ENCODE data around the gene ARHGEF38.
"Not testable (repeated sequence)": the region's sequence is repeated elsewhere in the genome, so short reads cannot be mapped to it uniquely, and the experiment has no call there.

ARHGEF38 gene

DNA sequence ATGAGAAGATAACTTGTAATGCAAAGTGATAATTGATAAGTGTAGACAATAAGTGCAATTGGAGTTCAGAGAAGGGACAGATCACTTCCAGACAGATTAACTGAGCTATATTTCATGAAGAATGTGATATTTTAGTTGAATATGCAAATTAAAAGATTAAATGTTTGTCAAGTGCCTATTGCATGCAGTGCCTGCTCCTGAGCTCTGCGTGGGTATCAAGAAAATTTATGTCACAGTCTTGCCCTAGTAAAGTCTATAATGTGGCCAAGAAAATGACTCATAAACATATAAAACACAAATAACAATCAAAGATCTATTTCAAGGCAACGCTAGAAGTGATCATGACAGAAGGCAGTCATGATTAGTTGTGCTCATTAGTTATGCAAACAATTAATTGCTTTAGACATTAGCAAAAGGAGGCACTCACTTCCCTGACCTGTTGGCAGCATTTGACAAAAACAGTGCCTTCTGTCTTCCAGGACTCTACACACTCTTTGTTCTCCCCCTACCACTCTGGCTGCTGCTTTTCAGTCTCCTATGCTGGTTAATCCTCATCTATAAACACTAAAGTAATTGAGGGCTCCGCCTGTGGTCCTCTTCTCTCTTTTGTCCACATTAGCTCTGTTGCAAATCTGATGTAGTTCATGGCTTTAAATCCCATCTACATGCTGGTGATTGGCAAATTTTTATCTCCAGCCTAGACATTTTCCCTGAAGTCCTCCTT, 47.7 kb downstream of the ARHGEF38 start:
- no peaks in the 10 kb centered on the region for H3K4me1 ChIP-seq (ENCODE audit: control insufficient read depth, insufficient read depth, low read length)
- no peak overlapping the region for H3K27ac ChIP-seq (ENCODE audit: low read depth, low read length)
- H3K36me3 ChIP-seq (ENCODE audit: control insufficient read depth, insufficient read depth, low read length): no peaks in the 10 kb centered on the region
- no peaks in the 10 kb centered on the region for H3K27me3 ChIP-seq (ENCODE audit: control insufficient read depth, insufficient read depth, low read length)
- no peak overlapping the region for H3K9ac ChIP-seq (ENCODE audit: low read length)
- H3K4me3 ChIP-seq (ENCODE audit: low read length): no peak overlapping the region

GRCh38 chr4:105600951-105601350, 48.5 kb downstream of the ARHGEF38 start:
- Histone ChIP-seq H3K4me1 (ENCODE audit: control insufficient read depth, insufficient read depth, low read length) (no peaks in the 10 kb centered on the region), H3K36me3 (ENCODE audit: control insufficient read depth, insufficient read depth, low read length) (no peaks in the 10 kb centered on the region), H3K27me3 (ENCODE audit: control insufficient read depth, insufficient read depth, low read length) (no peaks in the 10 kb centered on the region), H3K9ac (ENCODE audit: low read length) (no peak overlapping the region), H3K4me3 (ENCODE audit: low read length) (no peak overlapping the region), H3K27ac (ENCODE audit: low read depth, low read length) (no peak overlapping the region)

DNA sequence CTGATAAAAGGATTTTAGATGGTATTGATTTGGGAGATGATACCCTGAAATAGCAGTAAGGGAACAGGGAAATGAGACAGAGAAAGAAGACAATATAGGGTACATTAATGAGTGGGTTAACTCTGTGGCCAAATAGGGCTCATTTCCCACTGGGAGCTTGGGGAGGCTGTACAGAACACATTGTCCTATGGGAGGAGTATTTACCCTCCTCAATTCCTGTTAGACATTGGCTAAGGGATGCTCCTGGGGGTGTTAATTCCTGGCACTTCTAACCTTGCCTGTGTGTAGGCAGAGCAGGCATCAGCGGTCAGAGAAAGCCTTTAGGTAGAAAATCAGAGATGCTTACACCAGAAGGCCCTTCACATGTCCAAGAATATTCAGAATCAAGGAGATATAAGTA, 49.0 kb downstream of the ARHGEF38 start:
- Histone ChIP-seq H3K9ac (ENCODE audit: low read length) (no peak overlapping the region), H3K36me3 (ENCODE audit: control insufficient read depth, insufficient read depth, low read length) (no peaks in the 10 kb centered on the region), H3K4me1 (ENCODE audit: control insufficient read depth, insufficient read depth, low read length) (no peaks in the 10 kb centered on the region), H3K27ac (ENCODE audit: low read depth, low read length) (no peak overlapping the region), H3K27me3 (ENCODE audit: control insufficient read depth, insufficient read depth, low read length) (no peaks in the 10 kb centered on the region), H3K4me3 (ENCODE audit: low read length) (no peak overlapping the region)

DNA sequence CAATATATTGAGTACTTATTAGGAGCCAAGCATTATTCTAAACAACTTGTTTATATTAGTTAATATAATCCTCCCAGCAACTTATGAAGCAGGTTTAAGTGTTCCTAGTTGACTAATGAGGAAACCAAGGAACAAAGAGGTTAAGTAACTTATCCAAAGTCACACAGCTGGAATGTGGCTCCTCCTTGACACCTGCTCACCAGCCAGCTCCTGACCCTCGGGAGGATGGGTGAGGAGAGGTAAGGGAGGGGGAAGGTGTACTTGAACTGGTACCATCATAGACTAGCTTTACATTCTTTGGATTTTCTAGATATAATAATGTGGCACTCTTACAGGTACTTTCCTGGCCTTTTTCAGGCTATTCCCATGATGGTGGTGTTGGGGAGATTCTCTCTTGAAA, 50.7 kb downstream of the ARHGEF38 start:
- H3K4me1 ChIP-seq (ENCODE audit: control insufficient read depth, insufficient read depth, low read length): no peaks in the 10 kb centered on the region
- no peak overlapping the region for H3K9ac ChIP-seq (ENCODE audit: low read length)
- no peak overlapping the region for H3K4me3 ChIP-seq (ENCODE audit: low read length)
- no peaks in the 10 kb centered on the region for H3K36me3 ChIP-seq (ENCODE audit: control insufficient read depth, insufficient read depth, low read length)
- H3K27me3 ChIP-seq (ENCODE audit: control insufficient read depth, insufficient read depth, low read length): no peaks in the 10 kb centered on the region
- no peak overlapping the region for H3K27ac ChIP-seq (ENCODE audit: low read depth, low read length)

DNA sequence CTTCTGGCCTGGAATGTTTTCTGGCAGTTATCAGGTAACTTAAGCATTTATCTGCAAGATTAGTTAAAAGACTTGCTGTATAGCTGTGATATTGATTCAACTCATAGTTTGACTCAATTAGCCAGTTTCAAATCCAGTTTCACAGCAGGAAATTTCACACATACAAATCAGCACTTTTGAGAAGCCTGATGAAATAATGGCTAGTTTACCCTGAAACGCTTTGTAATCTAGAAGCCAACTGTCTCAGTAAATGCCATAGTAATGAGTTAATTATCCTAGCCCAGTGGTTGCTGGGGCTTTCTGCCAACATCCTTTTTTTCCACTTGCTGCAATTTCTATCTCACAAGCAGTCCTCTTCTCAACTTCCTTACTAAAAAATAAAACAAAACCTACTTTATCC, 53.1 kb downstream of the ARHGEF38 start:
- H3K4me3 ChIP-seq (ENCODE audit: low read length): no peak overlapping the region
- no peaks in the 10 kb centered on the region for H3K4me1 ChIP-seq (ENCODE audit: control insufficient read depth, insufficient read depth, low read length)
- H3K36me3 ChIP-seq (ENCODE audit: control insufficient read depth, insufficient read depth, low read length): no peaks in the 10 kb centered on the region
- no peak overlapping the region for H3K9ac ChIP-seq (ENCODE audit: low read length)
- H3K27me3 ChIP-seq (ENCODE audit: control insufficient read depth, insufficient read depth, low read length): no peaks in the 10 kb centered on the region
- no peak overlapping the region for H3K27ac ChIP-seq (ENCODE audit: low read depth, low read length)

DNA sequence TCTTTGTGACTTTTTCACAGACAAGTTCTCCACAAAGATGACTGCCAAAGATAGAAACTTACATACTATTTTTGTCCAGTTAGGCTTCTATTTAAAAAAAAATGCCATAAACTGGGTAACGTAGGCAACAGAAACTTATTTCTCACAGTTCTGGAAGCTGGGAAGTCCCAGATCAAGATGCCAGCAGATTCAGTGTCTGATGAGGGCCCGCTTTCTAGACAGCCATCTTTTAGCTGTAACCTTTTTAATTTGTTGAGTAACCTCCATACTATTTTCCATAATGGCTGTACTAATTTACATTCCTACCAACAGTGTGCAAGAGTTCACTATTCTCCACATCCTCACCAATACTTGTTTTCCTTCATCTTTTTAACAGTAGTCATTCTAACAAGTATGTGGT, 55.5 kb downstream of the ARHGEF38 start:
- Histone ChIP-seq H3K27ac (ENCODE audit: low read depth, low read length) (no peak overlapping the region), H3K4me3 (ENCODE audit: low read length) (no peak overlapping the region), H3K4me1 (ENCODE audit: control insufficient read depth, insufficient read depth, low read length) (no peaks in the 10 kb centered on the region), H3K27me3 (ENCODE audit: control insufficient read depth, insufficient read depth, low read length) (no peaks in the 10 kb centered on the region), H3K9ac (ENCODE audit: low read length) (no peak overlapping the region), H3K36me3 (ENCODE audit: control insufficient read depth, insufficient read depth, low read length) (no peaks in the 10 kb centered on the region)

DNA sequence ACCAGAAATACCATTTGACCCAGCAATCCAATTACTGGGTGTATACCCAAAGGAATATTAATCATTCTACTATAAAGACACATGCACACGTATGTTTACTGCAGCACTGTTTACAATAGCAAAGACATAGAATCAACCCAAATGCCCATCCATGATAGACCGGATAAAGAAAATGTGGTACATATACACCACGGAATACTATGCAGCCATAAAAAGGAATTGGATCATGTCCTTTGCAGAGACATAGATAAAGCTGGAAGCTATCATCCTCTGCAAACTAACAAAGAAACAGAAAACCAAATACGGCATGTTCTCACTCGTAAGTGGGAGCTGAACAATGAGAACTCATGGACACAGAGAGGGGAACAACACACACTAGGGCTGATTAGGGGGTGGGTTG, 57.4 kb downstream of the ARHGEF38 start:
- H3K27me3 ChIP-seq (ENCODE audit: control insufficient read depth, insufficient read depth, low read length); H3K4me1 ChIP-seq (ENCODE audit: control insufficient read depth, insufficient read depth, low read length); H3K9ac ChIP-seq (ENCODE audit: low read length); H3K4me3 ChIP-seq (ENCODE audit: low read length); H3K36me3 ChIP-seq (ENCODE audit: control insufficient read depth, insufficient read depth, low read length); H3K27ac ChIP-seq (ENCODE audit: low read depth, low read length): not testable (repeated sequence)

GRCh38 chr4:105613306-105613705, 60.9 kb downstream of the ARHGEF38 start:
- Histone ChIP-seq H3K9ac (ENCODE audit: low read length) (no peak overlapping the region), H3K4me3 (ENCODE audit: low read length) (no peak overlapping the region), H3K27ac (ENCODE audit: low read depth, low read length) (no peak overlapping the region), H3K27me3 (ENCODE audit: control insufficient read depth, insufficient read depth, low read length) (no peaks in the 10 kb centered on the region), H3K4me1 (ENCODE audit: control insufficient read depth, insufficient read depth, low read length) (no peaks in the 10 kb centered on the region), H3K36me3 (ENCODE audit: control insufficient read depth, insufficient read depth, low read length) (no peaks in the 10 kb centered on the region)

DNA sequence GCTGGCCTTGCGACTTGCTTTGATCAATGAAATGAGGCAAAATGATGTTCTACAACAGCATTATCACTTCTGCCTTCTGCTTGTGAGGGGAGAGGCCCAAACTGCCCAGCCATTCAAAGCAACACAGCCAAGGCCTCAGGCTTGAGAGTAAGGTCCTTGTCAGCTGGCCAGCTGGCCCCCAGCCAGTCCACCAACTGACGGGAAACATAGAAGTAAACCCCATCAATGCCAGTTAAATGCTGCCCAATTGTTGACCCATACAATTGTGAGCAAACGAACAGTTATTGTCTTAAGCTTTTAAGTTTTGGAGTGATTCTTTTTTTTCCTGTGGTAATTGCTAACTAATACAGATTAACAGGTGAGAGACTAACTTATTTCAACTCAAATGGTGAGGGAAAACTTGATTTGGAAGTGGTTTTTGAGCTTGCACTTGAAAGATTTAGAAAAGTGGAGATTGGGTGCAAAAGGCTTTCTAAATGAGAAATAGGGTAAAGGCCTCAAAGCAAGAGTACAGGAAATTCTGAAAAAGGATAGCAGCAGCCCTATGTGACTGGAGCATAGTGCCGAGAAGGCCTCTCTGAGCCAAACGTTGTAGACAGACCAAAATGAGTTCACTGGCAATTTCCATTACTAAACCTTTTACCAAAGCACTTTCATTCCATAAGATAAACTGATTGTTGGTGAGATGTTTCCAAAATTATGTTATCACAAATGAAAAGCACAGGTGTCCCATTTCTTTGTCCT, 66.9 kb downstream of the ARHGEF38 start:
- Histone ChIP-seq H3K4me1 (ENCODE audit: control insufficient read depth, insufficient read depth, low read length) (no peaks in the 10 kb centered on the region), H3K27me3 (ENCODE audit: control insufficient read depth, insufficient read depth, low read length) (no peaks in the 10 kb centered on the region), H3K36me3 (ENCODE audit: control insufficient read depth, insufficient read depth, low read length) (no peaks in the 10 kb centered on the region), H3K4me3 (ENCODE audit: low read length) (no peak overlapping the region), H3K9ac (ENCODE audit: low read length) (no peak overlapping the region), H3K27ac (ENCODE audit: low read depth, low read length) (no peak overlapping the region)

GRCh38 chr4:105620640-105621323, 68.4 kb downstream of the ARHGEF38 start:
- Histone ChIP-seq H3K36me3 (ENCODE audit: control insufficient read depth, insufficient read depth, low read length) (no peaks in the 10 kb centered on the region), H3K27ac (ENCODE audit: low read depth, low read length) (no peak overlapping the region), H3K4me3 (ENCODE audit: low read length) (no peak overlapping the region), H3K27me3 (ENCODE audit: control insufficient read depth, insufficient read depth, low read length) (no peaks in the 10 kb centered on the region), H3K9ac (ENCODE audit: low read length) (no peak overlapping the region), H3K4me1 (ENCODE audit: control insufficient read depth, insufficient read depth, low read length) (no peaks in the 10 kb centered on the region)

GRCh38 chr4:105622269-105622668, 69.8 kb downstream of the ARHGEF38 start:
- Histone ChIP-seq H3K27ac (ENCODE audit: low read depth, low read length) (no peak overlapping the region), H3K9ac (ENCODE audit: low read length) (no peak overlapping the region), H3K4me1 (ENCODE audit: control insufficient read depth, insufficient read depth, low read length) (no peaks in the 10 kb centered on the region), H3K27me3 (ENCODE audit: control insufficient read depth, insufficient read depth, low read length) (no peaks in the 10 kb centered on the region), H3K4me3 (ENCODE audit: low read length) (no peak overlapping the region), H3K36me3 (ENCODE audit: control insufficient read depth, insufficient read depth, low read length) (no peaks in the 10 kb centered on the region)

DNA sequence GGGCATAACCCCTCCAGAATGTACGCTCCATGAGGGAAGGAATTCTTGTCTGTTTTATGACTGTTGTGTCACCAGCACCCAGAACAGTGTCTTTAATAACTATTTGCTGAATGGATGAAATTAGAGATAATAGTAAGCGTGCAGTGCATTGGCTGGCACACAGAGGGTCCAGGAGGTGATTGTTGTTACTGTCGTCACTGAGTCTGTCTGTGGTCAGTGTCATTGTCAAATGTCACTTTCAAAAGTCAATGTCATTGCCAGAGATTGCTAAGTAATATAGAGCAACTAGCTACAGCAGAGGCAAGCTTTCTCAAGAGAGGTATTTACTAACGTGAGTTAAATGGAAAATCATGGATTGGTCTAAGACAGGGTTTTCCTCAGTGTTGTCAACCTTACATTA, 70.7 kb downstream of the ARHGEF38 start:
- H3K9ac ChIP-seq (ENCODE audit: low read length): no peak overlapping the region
- no peaks in the 10 kb centered on the region for H3K36me3 ChIP-seq (ENCODE audit: control insufficient read depth, insufficient read depth, low read length)
- H3K27me3 ChIP-seq (ENCODE audit: control insufficient read depth, insufficient read depth, low read length): no peaks in the 10 kb centered on the region
- H3K4me3 ChIP-seq (ENCODE audit: low read length): no peak overlapping the region
- no peak overlapping the region for H3K27ac ChIP-seq (ENCODE audit: low read depth, low read length)
- H3K4me1 ChIP-seq (ENCODE audit: control insufficient read depth, insufficient read depth, low read length): no peaks in the 10 kb centered on the region
